Stimulated activated CD8-positive, alpha-beta memory T cell treated with anti-CD3 and anti-CD28 coated beads, Interleukin-12 subunit alpha, Interleukin-12 subunit beta, amount 100 ng/mL, for 24 hours (primary cell): ENCODE data around the gene KLK15.

ENCODE experiments used
- DNase-seq: peaks from one replicate; pipeline ENCODE4 v3.0.0-alpha.2; 2020; ENCODE audit errors: extremely low read depth

Gene KLK15, protein sequence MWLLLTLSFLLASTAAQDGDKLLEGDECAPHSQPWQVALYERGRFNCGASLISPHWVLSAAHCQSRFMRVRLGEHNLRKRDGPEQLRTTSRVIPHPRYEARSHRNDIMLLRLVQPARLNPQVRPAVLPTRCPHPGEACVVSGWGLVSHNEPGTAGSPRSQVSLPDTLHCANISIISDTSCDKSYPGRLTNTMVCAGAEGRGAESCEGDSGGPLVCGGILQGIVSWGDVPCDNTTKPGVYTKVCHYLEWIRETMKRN

DNA sequence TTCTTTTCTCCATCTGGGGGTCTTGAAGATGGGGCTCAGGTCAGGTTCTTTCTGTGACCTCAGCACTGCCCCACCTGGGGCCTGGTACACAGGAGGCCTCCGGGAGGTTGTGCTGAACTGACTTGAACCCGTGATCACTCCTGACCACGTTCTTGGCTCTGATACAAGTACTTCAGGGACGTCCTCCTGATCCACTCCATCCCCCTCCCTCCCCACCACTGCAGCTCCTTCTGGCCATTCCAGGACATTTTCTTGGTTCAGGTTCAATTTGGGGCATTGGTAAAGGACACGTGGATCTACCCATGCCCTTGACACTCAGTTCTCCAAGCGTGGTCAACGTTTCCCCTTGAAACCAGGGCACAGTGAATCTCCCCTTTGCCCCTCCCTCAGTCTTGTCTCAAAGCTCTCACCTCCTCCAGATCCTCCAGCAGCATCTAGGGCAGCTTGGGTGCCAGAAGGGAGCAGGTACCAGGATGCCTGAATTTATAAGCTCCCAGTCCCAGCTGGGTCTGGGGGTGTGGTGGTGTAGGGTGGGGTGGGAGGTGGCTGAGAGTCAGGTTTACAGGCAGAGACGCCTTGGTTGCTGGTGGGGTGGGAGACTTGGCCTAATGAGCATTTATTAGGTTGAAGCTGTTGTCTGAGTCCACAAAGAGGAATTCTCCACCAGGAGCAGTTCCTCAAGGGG, at the start of gene KLK15:
Gene KLK15, minus strand, starts transcription at position 458 of the 685 bp plus-strand sequence. CDS start 2,082 bp downstream, outside the sequence.
- no peak for DNase-seq

DNA sequence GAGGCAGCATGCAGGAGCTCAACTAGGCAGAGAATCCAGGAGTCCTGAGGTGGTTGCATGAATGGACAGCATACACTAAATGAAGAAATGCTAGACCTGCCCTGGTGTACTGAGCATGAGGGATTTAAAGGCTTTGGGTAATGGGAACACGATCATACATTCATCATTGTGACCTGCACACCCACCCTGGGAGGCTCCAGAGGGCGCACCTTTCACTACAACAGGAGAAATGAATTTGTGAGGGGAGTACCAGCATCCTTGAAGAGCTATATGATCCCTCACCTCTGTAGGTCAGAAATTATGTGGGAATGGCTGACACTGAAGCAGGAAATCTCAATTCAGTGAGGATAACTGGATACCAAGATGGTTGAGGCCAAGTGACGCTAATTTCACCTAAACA, 48.8 kb upstream of the KLK15 start:
- no peak for DNase-seq

DNA sequence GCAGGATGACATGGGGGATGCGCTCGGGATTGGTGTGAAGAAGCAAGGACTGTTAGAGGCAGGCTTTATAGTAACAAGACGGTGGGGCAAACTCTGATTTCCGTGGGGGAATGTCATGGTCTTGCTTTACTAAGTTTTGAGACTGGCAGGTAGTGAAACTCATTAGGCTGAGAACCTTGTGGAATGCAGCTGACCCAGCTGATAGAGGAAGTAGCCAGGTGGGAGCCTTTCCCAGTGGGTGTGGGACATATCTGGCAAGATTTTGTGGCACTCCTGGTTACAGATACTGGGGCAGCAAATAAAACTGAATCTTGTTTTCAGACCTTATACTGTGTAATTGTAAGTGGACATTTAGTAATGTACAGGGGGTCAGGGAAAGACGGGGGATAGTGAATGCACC, 46.9 kb upstream of the KLK15 start:
- no peak for DNase-seq

DNA sequence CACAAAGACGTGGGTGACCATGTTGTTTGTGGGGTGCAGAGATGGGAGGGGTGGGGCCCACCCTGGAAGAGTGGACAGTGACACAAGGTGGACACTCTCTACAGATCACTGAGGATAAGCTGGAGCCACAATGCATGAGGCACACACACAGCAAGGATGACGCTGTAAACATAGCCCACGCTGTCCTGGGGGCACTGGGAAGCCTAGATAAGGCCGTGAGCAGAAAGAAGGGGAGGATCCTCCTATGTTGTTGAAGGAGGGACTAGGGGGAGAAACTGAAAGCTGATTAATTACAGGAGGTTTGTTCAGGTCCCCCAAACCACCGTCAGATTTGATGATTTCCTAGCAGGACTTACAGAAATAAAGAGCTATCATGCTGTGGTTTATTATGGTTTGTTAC, 45.5 kb upstream of the KLK15 start:
- no peak for DNase-seq

DNA sequence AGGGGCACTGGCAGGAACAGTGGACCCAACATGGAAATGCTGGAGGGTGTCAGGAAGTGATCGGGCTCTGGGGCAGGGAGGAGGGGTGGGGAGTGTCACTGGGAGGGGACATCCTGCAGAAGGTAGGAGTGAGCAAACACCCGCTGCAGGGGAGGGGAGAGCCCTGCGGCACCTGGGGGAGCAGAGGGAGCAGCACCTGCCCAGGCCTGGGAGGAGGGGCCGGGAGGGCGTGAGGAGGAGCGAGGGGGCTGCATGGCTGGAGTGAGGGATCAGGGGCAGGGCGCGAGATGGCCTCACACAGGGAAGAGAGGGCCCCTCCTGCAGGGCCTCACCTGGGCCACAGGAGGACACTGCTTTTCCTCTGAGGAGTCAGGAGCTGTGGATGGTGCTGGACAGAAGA, 44.0 kb upstream of the KLK15 start:
- DNase-seq: no peak

DNA sequence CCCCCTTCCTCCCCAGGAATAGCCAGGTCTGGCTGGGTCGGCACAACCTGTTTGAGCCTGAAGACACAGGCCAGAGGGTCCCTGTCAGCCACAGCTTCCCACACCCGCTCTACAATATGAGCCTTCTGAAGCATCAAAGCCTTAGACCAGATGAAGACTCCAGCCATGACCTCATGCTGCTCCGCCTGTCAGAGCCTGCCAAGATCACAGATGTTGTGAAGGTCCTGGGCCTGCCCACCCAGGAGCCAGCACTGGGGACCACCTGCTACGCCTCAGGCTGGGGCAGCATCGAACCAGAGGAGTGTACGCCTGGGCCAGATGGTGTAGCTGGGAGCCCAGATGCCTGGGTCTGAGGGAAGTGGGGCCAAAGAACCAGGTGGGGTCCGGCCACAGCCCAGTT, 43.1 kb upstream of the KLK15 start:
- no peak for DNase-seq

DNA sequence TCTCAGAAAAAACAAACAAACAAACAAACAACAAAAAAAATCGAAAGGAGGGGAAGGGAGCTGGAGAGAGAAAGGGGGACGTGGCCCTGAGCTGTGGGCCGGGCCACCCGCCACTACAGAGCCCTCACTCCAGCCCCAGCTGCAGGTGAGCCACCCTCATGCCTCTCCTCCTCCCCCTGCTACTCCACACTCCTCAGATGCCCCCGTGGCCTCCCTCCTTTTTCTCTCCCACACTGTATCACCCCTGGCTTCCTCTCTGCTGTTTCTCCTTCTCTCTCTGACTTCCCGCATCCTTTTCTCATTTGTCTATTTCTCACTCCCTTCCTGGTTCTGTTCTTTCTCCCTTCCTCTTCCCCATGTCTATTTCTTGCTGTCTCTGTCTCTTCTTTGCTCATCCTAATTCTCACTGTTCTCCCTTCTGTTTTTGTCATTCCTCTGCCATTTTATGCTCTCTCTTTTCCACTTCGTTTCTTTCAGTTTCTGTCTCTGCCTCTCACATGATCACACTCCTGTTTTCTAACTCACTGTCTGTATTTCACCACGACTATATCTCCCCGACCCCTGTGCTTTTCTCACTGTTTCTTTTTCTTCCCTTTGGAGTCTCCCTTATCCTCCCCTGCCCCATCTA, 42.5 kb upstream of the KLK15 start:
- DNase-seq: no peak

DNA sequence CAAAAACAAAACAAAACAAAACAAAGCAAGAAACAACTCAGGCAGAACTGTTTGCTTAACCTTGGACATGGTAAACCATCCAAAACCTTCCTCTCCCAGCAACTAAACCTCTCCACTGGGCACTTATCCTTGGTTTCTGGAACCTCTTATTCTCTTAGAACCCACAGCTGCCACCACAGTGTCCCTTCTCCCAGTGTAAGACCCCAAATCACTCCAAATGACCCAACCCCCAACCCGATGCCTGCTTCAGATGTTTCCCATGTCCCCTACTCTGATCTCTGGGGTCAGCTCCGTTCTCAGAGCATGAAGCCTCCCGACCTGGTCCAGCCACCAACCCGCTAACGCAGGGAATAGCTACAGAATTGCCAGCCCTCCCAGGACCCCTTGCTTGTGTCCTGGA, 40.8 kb upstream of the KLK15 start:
- DNase-seq: no peak

DNA sequence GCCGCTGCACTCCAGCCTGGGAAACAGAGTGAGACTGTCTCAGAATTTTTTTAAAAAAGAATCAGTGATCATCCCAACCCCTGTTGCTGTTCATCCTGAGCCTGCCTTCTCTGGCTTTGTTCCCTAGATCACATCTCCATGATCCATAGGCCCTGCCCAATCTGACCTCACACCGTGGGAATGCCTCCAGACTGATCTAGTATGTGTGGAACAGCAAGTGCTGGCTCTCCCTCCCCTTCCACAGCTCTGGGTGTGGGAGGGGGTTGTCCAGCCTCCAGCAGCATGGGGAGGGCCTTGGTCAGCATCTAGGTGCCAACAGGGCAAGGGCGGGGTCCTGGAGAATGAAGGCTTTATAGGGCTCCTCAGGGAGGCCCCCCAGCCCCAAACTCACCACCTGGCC, 39.7 kb upstream of the KLK15 start, which contains the start of gene KLK2:
Gene KLK2, plus strand, starts transcription at position 384 of the 400 bp plus-strand sequence. CDS start 35 bp downstream, outside the sequence.
- DNase-seq: no peak

DNA sequence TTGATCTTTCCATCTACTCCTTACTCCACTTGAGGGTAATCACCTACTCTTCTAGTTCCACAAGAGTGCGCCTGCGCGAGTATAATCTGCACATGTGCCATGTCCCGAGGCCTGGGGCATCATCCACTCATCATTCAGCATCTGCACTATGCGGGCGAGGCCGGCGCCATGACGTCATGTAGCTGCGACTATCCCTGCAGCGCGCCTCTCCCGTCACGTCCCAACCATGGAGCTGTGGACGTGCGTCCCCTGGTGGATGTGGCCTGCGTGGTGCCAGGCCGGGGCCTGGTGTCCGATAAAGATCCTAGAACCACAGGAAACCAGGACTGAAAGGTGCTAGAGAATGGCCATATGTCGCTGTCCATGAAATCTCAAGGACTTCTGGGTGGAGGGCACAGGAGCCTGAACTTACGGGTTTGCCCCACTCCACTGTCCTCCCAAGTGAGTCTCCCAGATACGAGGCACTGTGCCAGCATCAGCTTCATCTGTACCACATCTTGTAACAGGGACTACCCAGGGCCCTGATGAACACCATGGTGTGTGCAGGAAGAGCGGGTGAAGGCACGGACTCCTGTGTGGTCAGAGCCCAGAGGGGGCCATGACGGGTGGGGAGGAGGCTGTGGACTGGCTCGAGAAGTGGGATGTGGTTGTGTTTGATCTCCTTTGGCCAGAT, 37.2 kb upstream of the KLK15 start:
- no peak for DNase-seq

DNA sequence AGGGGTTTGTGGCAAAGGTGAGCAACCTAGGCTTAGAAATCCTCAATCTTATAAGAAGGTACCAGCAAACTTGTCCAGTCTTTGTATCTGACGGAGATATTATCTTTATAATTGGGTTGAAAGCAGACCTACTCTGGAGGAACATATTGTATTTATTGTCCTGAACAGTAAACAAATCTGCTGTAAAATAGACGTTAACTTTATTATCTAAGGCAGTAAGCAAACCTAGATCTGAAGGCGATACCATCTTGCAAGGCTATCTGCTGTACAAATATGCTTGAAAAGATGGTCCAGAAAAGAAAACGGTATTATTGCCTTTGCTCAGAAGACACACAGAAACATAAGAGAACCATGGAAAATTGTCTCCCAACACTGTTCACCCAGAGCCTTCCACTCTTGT, 36.1 kb upstream of the KLK15 start:
- DNase-seq: no peak

DNA sequence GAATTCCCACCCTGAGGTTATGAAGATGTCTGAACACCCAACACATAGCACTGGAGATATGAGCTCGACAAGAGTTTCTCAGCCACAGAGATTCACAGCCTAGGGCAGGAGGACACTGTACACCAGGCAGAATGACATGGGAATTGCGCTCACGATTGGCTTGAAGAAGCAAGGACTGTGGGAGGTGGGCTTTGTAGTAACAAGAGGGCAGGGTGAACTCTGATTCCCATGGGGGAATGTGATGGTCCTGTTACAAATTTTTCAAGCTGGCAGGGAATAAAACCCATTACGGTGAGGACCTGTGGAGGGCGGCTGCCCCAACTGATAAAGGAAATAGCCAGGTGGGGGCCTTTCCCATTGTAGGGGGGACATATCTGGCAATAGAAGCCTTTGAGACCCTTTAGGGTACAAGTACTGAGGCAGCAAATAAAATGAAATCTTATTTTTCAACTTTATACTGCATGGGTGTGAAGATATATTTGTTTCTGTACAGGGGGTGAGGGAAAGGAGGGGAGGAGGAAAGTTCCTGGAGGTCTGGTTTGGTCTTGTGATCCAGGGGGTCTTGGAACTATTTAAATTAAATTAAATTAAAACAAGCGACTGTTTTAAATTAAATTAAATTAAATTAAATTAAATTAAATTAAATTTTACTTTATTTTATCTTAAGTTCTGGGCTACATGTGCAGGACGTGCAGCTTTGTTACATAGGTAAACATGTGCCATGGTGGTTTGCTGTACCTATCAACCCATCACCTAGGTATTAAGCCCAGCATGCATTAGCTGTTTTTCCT, 28.3 kb upstream of the KLK15 start:
- DNase-seq: no peak

DNA sequence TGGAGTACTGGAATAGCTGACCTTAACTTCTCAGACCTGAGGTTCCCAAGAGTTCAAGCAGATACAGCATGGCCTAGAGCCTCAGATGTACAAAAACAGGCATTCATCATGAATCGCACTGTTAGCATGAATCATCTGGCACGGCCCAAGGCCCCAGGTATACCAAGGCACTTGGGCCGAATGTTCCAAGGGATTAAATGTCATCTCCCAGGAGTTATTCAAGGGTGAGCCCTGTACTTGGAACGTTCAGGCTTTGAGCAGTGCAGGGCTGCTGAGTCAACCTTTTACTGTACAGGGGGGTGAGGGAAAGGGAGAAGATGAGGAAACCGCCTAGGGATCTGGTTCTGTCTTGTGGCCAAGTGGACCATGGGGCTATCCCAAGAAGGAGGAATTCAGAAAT, 27.6 kb upstream of the KLK15 start:
- DNase-seq: no peak

DNA sequence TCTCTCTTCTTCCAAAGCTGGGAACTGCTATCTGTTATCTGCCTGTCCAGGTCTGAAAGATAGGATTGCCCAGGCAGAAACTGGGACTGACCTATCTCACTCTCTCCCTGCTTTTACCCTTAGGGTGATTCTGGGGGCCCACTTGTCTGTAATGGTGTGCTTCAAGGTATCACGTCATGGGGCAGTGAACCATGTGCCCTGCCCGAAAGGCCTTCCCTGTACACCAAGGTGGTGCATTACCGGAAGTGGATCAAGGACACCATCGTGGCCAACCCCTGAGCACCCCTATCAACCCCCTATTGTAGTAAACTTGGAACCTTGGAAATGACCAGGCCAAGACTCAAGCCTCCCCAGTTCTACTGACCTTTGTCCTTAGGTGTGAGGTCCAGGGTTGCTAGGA, 26.5 kb upstream of the KLK15 start:
- DNase-seq: no peak

DNA sequence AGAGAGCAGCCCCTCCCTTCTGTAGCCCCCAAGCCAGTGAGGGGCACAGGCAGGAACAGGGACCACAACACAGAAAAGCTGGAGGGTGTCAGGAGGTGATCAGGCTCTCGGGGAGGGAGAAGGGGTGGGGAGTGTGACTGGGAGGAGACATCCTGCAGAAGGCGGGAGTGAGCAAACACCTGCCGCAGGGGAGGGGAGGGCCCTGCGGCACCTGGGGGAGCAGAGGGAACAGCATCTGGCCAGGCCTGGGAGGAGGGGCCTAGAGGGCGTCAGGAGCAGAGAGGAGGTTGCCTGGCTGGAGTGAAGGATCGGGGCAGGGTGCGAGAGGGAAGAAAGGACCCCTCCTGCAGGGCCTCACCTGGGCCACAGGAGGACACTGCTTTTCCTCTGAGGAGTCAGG, 25.5 kb upstream of the KLK15 start:
- DNase-seq: no peak

DNA sequence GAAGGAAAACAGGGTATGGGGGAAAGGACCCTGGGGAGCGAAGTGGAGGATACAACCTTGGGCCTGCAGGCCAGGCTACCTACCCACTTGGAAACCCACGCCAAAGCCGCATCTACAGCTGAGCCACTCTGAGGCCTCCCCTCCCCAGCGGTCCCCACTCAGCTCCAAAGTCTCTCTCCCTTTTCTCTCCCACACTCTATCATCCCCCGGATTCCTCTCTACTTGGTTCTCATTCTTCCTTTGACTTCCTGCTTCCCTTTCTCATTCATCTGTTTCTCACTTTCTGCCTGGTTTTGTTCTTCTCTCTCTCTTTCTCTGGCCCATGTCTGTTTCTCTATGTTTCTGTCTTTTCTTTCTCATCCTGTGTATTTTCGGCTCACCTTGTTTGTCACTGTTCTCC, 24.0 kb upstream of the KLK15 start:
- no peak for DNase-seq

DNA sequence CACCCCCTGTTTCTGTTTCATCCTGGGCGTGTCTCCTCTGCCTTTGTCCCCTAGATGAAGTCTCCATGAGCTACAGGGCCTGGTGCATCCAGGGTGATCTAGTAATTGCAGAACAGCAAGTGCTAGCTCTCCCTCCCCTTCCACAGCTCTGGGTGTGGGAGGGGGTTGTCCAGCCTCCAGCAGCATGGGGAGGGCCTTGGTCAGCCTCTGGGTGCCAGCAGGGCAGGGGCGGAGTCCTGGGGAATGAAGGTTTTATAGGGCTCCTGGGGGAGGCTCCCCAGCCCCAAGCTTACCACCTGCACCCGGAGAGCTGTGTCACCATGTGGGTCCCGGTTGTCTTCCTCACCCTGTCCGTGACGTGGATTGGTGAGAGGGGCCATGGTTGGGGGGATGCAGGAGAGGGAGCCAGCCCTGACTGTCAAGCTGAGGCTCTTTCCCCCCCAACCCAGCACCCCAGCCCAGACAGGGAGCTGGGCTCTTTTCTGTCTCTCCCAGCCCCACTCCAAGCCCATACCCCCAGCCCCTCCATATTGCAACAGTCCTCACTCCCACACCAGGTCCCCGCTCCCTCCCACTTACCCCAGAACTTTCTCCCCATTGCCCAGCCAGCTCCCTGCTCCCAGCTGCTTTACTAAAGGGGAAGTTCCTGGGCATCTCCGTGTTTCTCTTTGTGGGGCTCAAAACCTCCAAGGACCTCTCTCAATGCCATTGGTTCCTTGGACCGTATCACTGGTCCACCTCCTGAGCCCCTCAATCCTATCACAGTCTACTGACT, 21.4 kb upstream of the KLK15 start, which contains the start of gene KLK3:
Gene KLK3, plus strand, starts transcription at position 280 of the 775 bp plus-strand sequence. Its CDS starts 41 bp downstream, at position 321.
- no peak for DNase-seq

DNA sequence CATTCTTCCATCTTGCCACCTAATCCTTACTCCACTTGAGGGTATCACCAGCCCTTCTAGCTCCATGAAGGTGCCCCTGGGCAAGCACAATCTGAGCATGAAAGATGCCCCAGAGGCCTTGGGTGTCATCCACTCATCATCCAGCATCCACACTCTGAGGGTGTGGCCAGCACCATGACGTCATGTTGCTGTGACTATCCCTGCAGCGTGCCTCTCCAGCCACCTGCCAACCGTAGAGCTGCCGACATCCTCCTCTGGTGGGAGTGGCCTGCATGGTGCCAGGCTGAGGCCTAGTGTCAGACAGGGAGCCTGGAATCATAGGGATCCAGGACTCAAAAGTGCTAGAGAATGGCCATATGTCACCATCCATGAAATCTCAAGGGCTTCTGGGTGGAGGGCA, 18.2 kb upstream of the KLK15 start:
- no peak for DNase-seq

DNA sequence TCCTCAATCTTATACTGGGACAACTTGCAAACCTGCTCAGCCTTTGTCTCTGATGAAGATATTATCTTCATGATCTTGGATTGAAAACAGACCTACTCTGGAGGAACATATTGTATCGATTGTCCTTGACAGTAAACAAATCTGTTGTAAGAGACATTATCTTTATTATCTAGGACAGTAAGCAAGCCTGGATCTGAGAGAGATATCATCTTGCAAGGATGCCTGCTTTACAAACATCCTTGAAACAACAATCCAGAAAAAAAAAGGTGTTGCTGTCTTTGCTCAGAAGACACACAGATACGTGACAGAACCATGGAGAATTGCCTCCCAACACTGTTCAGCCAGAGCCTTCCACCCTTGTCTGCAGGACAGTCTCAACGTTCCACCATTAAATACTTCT, 17.4 kb upstream of the KLK15 start:
- DNase-seq: no peak

DNA sequence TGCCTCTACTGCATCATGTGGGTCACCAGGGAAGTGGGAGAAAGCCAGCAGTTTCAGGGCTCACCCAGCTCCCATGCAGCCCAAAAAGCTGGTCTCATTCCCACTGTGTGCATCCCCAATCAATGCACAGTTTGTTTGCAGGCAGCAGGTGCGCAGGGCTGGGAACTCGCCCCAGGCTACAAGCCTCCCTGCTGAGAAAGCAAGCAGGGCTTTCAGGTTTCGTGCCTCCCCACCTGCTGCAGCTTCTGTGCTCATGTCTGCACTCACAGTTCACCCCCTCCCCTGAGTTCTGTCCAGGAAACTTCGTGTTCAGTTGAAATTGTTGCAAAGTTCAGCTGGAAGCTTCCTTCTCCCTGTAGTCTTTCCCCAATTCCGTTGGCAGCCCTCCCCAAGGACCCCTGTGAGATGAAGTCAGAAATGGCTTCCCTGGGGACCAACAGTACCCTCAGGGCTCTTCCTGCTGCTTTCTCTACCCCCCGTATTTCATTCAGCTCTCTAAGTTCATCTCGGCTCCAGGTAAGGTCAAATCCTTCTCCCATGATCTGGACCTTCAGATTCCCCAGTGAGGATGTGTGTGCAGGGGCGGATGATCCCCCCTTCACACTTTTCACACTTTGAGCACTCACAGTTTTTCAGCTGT, 11.0 kb upstream of the KLK15 start:
- DNase-seq: no peak
